ENCODE measurements around the gene KERA.

KERA gene

DNA sequence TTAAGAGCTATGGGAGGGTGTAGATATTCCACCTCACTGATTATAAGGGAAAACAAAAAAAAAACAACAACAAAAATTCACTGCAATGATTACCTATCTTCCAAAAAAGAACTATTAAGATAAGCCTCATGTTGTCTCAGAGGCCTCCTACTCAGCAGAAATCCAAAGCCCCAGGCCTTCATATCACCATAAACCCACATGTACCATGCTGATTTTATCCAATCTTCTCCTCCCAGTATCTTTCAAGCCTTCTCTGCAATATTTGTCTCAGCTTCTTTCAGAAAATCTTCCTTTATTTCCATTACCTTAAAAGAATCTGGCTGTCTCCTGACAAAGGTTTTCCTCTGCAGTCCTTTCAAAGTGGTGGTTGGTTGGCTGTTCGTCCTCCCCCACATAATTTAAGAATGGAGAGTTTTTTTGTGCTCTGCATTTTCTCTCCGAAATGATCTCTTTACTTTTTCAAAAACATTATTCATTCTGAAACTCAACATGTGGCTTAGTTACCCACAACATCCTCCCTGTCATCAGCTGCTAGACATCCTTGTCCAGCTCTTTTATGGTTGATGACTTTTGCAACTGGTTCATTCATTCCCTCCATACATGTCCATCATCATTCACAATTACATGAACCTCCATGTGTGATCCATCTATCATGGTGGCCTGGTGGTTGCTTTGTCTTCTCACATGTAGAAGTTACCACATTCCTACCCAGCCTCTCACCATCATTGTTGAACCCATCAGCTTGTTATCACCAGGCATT is 50.1 kb downstream of the KERA start:
- peak; percentile 50 for DNase-seq

GRCh38 chr12:91004872-91005271 is 53.0 kb downstream of the KERA start, which contains the start of gene EPYC:
EPYC (minus strand) TSS chr12:91004972; CDS start chr12:91002565, 2,407 bp downstream.
- no peak for DNase-seq

DNA sequence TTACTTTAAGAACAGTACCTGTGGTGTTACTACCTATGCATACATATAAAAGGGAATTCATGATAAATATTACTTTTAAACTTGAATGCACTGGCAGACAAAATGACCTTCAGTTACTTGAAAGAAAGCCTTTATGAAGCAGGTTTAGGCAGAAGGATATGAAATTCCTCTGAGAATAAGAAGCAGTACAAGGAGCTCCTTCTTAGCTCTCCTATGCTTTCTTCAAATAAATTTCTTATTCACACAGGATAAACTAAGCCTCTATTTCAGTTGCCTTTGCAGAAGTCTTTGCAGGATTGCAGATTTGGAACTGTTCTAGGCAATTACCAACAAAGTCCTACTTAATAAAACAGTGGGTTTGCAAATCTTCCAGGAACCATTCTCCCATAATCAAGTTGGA is 54.1 kb downstream of the KERA start:
- no peak for DNase-seq

DNA sequence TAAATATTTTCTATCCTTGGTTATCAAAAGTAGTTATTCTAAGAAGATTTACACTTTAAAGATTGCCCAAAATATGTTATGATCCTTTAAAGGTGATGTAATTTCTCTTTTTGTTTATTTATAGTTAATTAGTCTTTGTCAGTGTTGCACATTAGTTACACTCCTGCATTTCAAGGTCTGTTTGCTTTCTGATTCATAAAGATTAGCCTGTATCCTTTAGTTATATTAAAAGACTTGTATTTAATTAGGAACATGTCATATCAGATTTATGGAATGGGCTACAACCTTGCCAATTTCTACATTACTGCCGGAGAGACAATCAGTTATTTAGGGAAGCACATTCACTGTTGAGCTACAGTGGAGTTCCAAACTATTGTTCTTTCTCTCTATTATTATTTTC is 56.5 kb downstream of the KERA start:
- no peak for DNase-seq
